NT2/D1 (cell line): ENCODE measurements around the gene ABI3.

Experiments
- YY1 ChIP-seq: IDR thresholded peaks from 2 replicates; pipeline ENCODE4 v1.6.1; 2011; ENCODE audit not compliant: insufficient read length, insufficient read depth
- ZNF274 ChIP-seq: IDR thresholded peaks from 2 replicates; pipeline ENCODE4 v1.6.1; 2011; ENCODE audit warnings: mild to moderate bottlenecking, low read depth, low read length

- no peak for TF ChIP-seq ZNF274
- no peak for TF ChIP-seq YY1
Observed at GRCh38 chr17:49252148-49252695, 41.7 kb downstream of the ABI3 start.
